ENCODE results near the gene LMX1A.

Gene LMX1A

GRCh38 chr1:165328136-165328535 is 28.4 kb downstream of the LMX1A start (continued):
- TF ChIP-seq ZSCAN4 (tag by site-specific recombination; IDR thresholded peaks at IDR 0.05) (no peak), ZFP37 (tag by site-specific recombination; IDR thresholded peaks at IDR 0.05) (no peak), ZNF239 (tag by site-specific recombination; IDR thresholded peaks at IDR 0.05) (no peak), ZNF521 (tag by site-specific recombination; IDR thresholded peaks at IDR 0.05) (no peak), ZNF362 (tag by site-specific recombination; IDR thresholded peaks at IDR 0.05) (no peak), ZNF174 (tag by site-specific recombination; IDR thresholded peaks at IDR 0.05) (no peak), ZSCAN23 (tag by site-specific recombination; IDR thresholded peaks at IDR 0.05) (no peak)

GRCh38 chr1:165327538-165327937 is 29.0 kb downstream of the LMX1A start:
- no peaks in the 10 kb centered on the region for H3K36me3 ChIP-seq (ENCODE audit: control insufficient read depth in 2 of 2, insufficient read depth in 1 of 2, low read length in 2 of 2)
- no peak overlapping the region for H3K27ac ChIP-seq (ENCODE audit: extremely low read depth, low read depth, low read length)
- TF ChIP-seq ZNF777 (tag by site-specific recombination; IDR thresholded peaks at IDR 0.05; ENCODE audit: borderline replicate concordance) (no peak), SALL2 (tag by site-specific recombination; IDR thresholded peaks at IDR 0.05; ENCODE audit: borderline replicate concordance) (no peak), ZBTB26 (tag by site-specific recombination; optimal IDR thresholded peaks at IDR 0.05) (no peak), ZNF433 (tag by site-specific recombination; IDR thresholded peaks at IDR 0.05; ENCODE audit: low read depth) (no peak), KLF9 (tag by site-specific recombination; IDR thresholded peaks at IDR 0.05; ENCODE audit: low read depth) (no peak), ZNF692 (tag by site-specific recombination; IDR thresholded peaks at IDR 0.05) (no peak), ZNF184 (tag by site-specific recombination; IDR thresholded peaks at IDR 0.05) (no peak), ZNF2 (tag by site-specific recombination; IDR thresholded peaks at IDR 0.05) (no peak), ZNF76 (tag by site-specific recombination; IDR thresholded peaks at IDR 0.05; ENCODE audit: borderline replicate concordance, low read depth) (no peak), SP7 (tag by site-specific recombination; IDR thresholded peaks at IDR 0.05) (no peak), PRDM10 (tag by site-specific recombination; IDR thresholded peaks at IDR 0.05) (no peak), ZSCAN30 (tag by site-specific recombination; IDR thresholded peaks at IDR 0.05) (no peak), ZNF416 (tag by site-specific recombination; IDR thresholded peaks at IDR 0.05) (no peak), ZNF626 (tag by site-specific recombination; IDR thresholded peaks at IDR 0.05) (no peak), ELK4 (IDR thresholded peaks at IDR 0.05; ENCODE audit: borderline replicate concordance, low read depth, low read length) (no peak), ZNF473 (tag by site-specific recombination; IDR thresholded peaks at IDR 0.05) (no peak), ZBTB21 (tag by site-specific recombination; IDR thresholded peaks at IDR 0.05) (no peak), SP2 (tag by site-specific recombination; IDR thresholded peaks at IDR 0.05) (no peak), ZNF624 (tag by site-specific recombination; IDR thresholded peaks at IDR 0.05) (no peak)
- no peaks in the 10 kb centered on the region for H3K9me3 ChIP-seq (ENCODE audit: control insufficient read depth, insufficient read depth, low read depth, low read length)
- no peaks in the 10 kb centered on the region for H3K4me1 ChIP-seq (ENCODE audit: control insufficient read depth, insufficient read depth, low read length)
- ChIA-PET POLR2A (no interaction called here), CTCF (interaction anchor here (0.7 to 1.3 kb wide), 2 partner anchors 15 to 201 kb away, joined by 4 to 5 read pairs; no protein-coding TSS in a partner anchor)
- H3K4me3 ChIP-seq (ENCODE audit: low read depth, low read length), result no peak overlapping the region

All from HEK293 (cell line).